A549 (cell line): ENCODE data around the gene BLMH. TPM values are rescaled to one million over a fixed set of nuclear protein-coding genes. Genes with fewer than 3 reads are reported as not detected.

Source experiments
- ATAC-seq, 2 experiments: fragments of 200-7000 bp in 1 of 2; fragments of >200 bp in 1 of 2; cut with Nextera tagmentation in 1 of 2; cut with Tn5 transposase in 1 of 2; 3 replicates each; pipeline versions ENCODE4 v1.8.0 to v1.9.1; 2018 to 2020; ENCODE audit warnings: mild to moderate bottlenecking in 1 of 2, moderate library complexity in 1 of 2
- CTCF ChIA-PET: fragments of 300-600 bp; sonication (Branson Sonifier 250); formaldehyde crosslinking; extraction: SDS; loops from one replicate; lab custom pipeline; 2021; ENCODE audit warnings: antibody characterized with exemption, inconsistent platforms; lab: Yijun Ruan, JAX
- POLR2A ChIA-PET: fragments of 350-600 bp; formaldehyde crosslinking; extraction: SDS; loops from one replicate; lab custom pipeline; 2021; ENCODE audit warnings: antibody characterized with exemption, inconsistent platforms; lab: Yijun Ruan, JAX
- DNase-seq, 2 experiments: peaks; one replicate each; pipeline versions ENCODE4 v3.0.0 to v3.0.0-alpha.2; 2011 to 2016; ENCODE audit warnings: low read depth in 1 of 2, low spot score in 1 of 2
- FAIRE-seq: peaks from 2 replicates; lab custom pipeline; 2011; peaks lifted over from hg19 to GRCh38; lab: Jason Lieb, UNC
- H3K27ac ChIP-seq, 2 experiments: fragments of >200 bp; sonication (Bioruptor Twin); formaldehyde crosslinking; 3 replicates each; pipeline ENCODE4 v1.5.1; 2016 to 2017
- H3K4me1 ChIP-seq: fragments of >200 bp; sonication (Bioruptor Twin); formaldehyde crosslinking; 3 replicates; pipeline ENCODE4 v1.6.1; 2016
- H3K4me2 ChIP-seq: fragments of >200 bp; sonication (Bioruptor Twin); formaldehyde crosslinking; 3 replicates; pipeline ENCODE4 v1.6.1; 2016
- H3K4me3 ChIP-seq: fragments of >200 bp; sonication (Bioruptor Twin); formaldehyde crosslinking; 3 replicates; pipeline ENCODE4 v1.5.1; 2016
- H3K9me3 ChIP-seq: fragments of >200 bp; sonication (Bioruptor Twin); formaldehyde crosslinking; 3 replicates; pipeline ENCODE4 v1.6.1; 2016
- CBX2 ChIP-seq: fragments of 200-600 bp; sonication (generic); IDR thresholded peaks from 2 replicates; pipeline ENCODE4 v1.6.1; 2016; ENCODE audit warnings: low read depth, mild to moderate bottlenecking, borderline replicate concordance
- CBX8 ChIP-seq: fragments of 200-600 bp; sonication (generic); IDR thresholded peaks from 2 replicates; pipeline ENCODE4 v1.6.1; 2016
- CHD4 ChIP-seq: fragments of 200-600 bp; sonication (generic); IDR thresholded peaks from 2 replicates; pipeline ENCODE4 v1.6.1; 2016; ENCODE audit warnings: antibody characterized with exemption, mild to moderate bottlenecking, borderline replicate concordance
- CTCF ChIP-seq: fragments of >200 bp; sonication (Bioruptor Twin); formaldehyde crosslinking; IDR thresholded peaks from 3 replicates; pipeline ENCODE4 v1.5.1; 2016
- E2F6 ChIP-seq: IDR thresholded peaks from 2 replicates; pipeline ENCODE4 v1.6.1; 2012; ENCODE audit warnings: low read depth, borderline replicate concordance
- EHMT2 ChIP-seq: fragments of 200-600 bp; sonication (generic); IDR thresholded peaks from 2 replicates; pipeline ENCODE4 v1.6.1; 2016; ENCODE audit warnings: antibody characterized with exemption, low read depth, mild to moderate bottlenecking, moderate library complexity
- ESRRA ChIP-seq: fragments of 150-350 bp; IDR thresholded peaks from 2 replicates; pipeline ENCODE4 v1.6.1; 2014; ENCODE audit warnings: mild to moderate bottlenecking, low read length, borderline replicate concordance
- FOSB ChIP-seq: fragments of 250-450 bp; sonication (Bioruptor Pico); IDR thresholded peaks from 2 replicates; pipeline ENCODE4 v1.5.0; 2020; ENCODE audit warnings: mild to moderate bottlenecking, moderate library complexity
- FOSL2 ChIP-seq, 2 experiments: fragments of 450-650 bp in 1 of 2; fragments of >200 bp in 1 of 2; sonication (Bioruptor Twin) in 1 of 2; formaldehyde crosslinking; IDR thresholded peaks; 2 replicates each; pipeline versions ENCODE4 v1.5.0 to v1.6.1; 2016 to 2020; ENCODE audit warnings: mild to moderate bottlenecking in 1 of 2, moderate library complexity in 1 of 2
- FOXS1 ChIP-seq: fragments of 250-450 bp; sonication (Bioruptor Pico); IDR thresholded peaks from 2 replicates; pipeline ENCODE4 v1.5.0; 2020; ENCODE audit warnings: mild to moderate bottlenecking, moderate library complexity
- GATA3 ChIP-seq: IDR thresholded peaks from 2 replicates; pipeline ENCODE4 v1.6.1; 2012; ENCODE audit warnings: borderline replicate concordance
- HDAC2 ChIP-seq: fragments of 200-600 bp; sonication (generic); IDR thresholded peaks from 2 replicates; pipeline ENCODE4 v1.6.1; 2016
- JUN ChIP-seq, 2 experiments: fragments of >200 bp; sonication (Bioruptor Twin); formaldehyde crosslinking; IDR thresholded peaks; 2 replicates in 1 of 2; 3 replicates in 1 of 2; pipeline ENCODE4 v1.6.1; 2016 to 2017
- KDM1A ChIP-seq: fragments of 200-600 bp; sonication (generic); IDR thresholded peaks from 2 replicates; pipeline ENCODE4 v1.6.1; 2016; ENCODE audit warnings: low read depth, mild to moderate bottlenecking
- KDM5A ChIP-seq: fragments of 200-600 bp; sonication (generic); IDR thresholded peaks from 2 replicates; pipeline ENCODE4 v1.6.1; 2016; ENCODE audit warnings: antibody characterized with exemption, mild to moderate bottlenecking
- MAFK ChIP-seq: fragments of 450-650 bp; IDR thresholded peaks from 2 replicates; pipeline ENCODE4 v1.6.1; 2014; ENCODE audit not compliant: partially characterized antibody
- MYC ChIP-seq: IDR thresholded peaks from 2 replicates; pipeline ENCODE4 v1.6.1; 2012; ENCODE audit warnings: mild to moderate bottlenecking, inconsistent platforms, low read length, improper control_type of control experiment, borderline replicate concordance
- NR3C1 ChIP-seq: fragments of >200 bp; sonication (Bioruptor Twin); formaldehyde crosslinking; IDR thresholded peaks from 3 replicates; pipeline ENCODE4 v1.6.1; 2017
- POLR2AphosphoS2 ChIP-seq: conservative IDR thresholded peaks from 2 replicates; pipeline ENCODE4 v1.6.1; 2012; ENCODE audit warnings: low read length, improper control_type of control experiment, inconsistent platforms
- RARB ChIP-seq: fragments of 250-450 bp; sonication (Bioruptor Pico); IDR thresholded peaks from 2 replicates; pipeline ENCODE4 v1.8.0; 2021; ENCODE audit warnings: mild to moderate bottlenecking, moderate library complexity
- REST ChIP-seq: fragments of 200-600 bp; sonication (generic); IDR thresholded peaks from 2 replicates; pipeline ENCODE4 v1.6.1; 2016; ENCODE audit warnings: antibody characterized with exemption, mild to moderate bottlenecking, moderate library complexity
- SREBF2 ChIP-seq: fragments of 450-650 bp; IDR thresholded peaks from 2 replicates; pipeline ENCODE4 v1.6.1; 2014; ENCODE audit warnings: mild to moderate bottlenecking, moderate library complexity
- USF2 ChIP-seq: fragments of 450-650 bp; IDR thresholded peaks from 2 replicates; pipeline ENCODE4 v1.6.1; 2014; ENCODE audit warnings: antibody characterized with exemption
- ZFP36 ChIP-seq: fragments of 450-650 bp; IDR thresholded peaks from 2 replicates; pipeline ENCODE4 v1.6.1; 2014; ENCODE audit warnings: borderline replicate concordance; ENCODE audit not compliant: partially characterized antibody
- WGBS: methylation state at CpG from one replicate; pipeline ENCODE4 v1.1.6; 2017; ENCODE audit errors: missing lambda C conversion rate; 5-methylcytosine and 5-hydroxymethylcytosine counted together
- polyA plus RNA-seq, 4 experiments: library from polyadenylated mRNA; depleted of rRNA in 3 of 4; stranded (reverse); fragments of >200 nt; fragmentation: RNase III in 1 of 4; extraction: RNeasy Plus Mini Kit Qiagen cat#74134 plus additional on column Dnase treatment in 1 of 4; gene quantifications; 2 replicates in 3 of 4; 3 replicates in 1 of 4; pipeline ENCODE4 v1.2.3, GENCODE V29; 2011 to 2017
- TF ChIP-seq, protein P1 (sequence below): fragments of 250-450 bp; sonication (Bioruptor Pico); IDR thresholded peaks from 2 replicates; pipeline ENCODE4 v1.5.0; 2021; ENCODE audit warnings: mild to moderate bottlenecking, moderate library complexity, borderline replicate concordance

The BLMH gene
- polyA plus RNA-seq, 2 of the 4 experiments (the other 2 are of a cell fraction), result 38.5 to 66.4 TPM

DNA sequence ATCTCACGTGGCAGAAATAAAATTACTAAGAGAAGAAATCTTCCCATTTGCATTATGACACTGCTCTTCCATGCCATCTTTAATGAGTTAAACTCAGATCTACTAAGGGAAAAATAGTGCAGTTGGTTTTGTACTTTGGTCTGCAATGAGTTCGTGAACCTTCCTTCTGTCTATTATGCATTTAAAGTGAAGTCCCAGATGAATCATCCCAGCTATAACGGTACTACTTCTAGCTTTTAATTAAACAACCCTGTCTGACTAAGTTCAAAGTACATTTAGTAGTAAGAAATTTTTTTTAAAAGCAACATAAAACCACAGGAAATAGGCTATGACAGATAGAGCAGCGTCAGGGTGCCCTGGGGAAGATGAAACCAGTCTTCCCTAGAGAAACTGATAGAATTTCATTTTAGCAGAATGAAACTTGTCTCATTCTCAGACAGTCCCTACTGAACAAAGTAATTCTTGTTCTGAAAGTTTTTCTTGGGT, 40.4 kb upstream of the BLMH start:
- ChIA-PET POLR2A (interaction anchor here (0.8 to 1.2 kb wide), 2 partner anchors 40 to 48 kb away, joined by 4 read pairs; partner anchors contain the start of gene BLMH), CTCF (interaction anchor here (0.7 to 7.2 kb wide), 3 partner anchors 8 to 80 kb away, joined by 3 to 59 read pairs (median 4); no protein-coding TSS in a partner anchor)
- H3K4me1 ChIP-seq, result peaks cover 27% of the 10 kb centered on the region; the same call in 2 of the 3 replicates
- WGBS, result 13% methylated on average over 4 of the region's 4 CpGs
- H3K27ac ChIP-seq, result peak overlapping the region; percentile 51 to 69
- DNase-seq (peak in 1 of 2 experiments; percentile 73), FAIRE-seq (peak; percentile 18), ATAC-seq (peak in 1 of 2 experiments; percentile 51; a peak in 3 of 6 replicates)
- TF ChIP-seq JUN (IDR thresholded peaks at IDR 0.05), result no peak
- TF ChIP-seq MAFK, result peak; percentile 6
- TF ChIP-seq FOSL2 (IDR thresholded peaks at IDR 0.05), result no peak; the same call in 1 of the 2 replicates
- TF ChIP-seq FOSL2 (CRISPR knock-in tag; IDR thresholded peaks at IDR 0.05), result peak; percentile 37; the same call in 1 of the 2 replicates
- TF ChIP-seq CHD4, result no peak
- TF ChIP-seq FOXS1 (CRISPR knock-in tag), result no peak
- TF ChIP-seq KDM1A, result no peak
- H3K4me3 ChIP-seq, result no peak overlapping the region
- H3K4me2 ChIP-seq, result peak overlapping the region; percentile 63
- no peaks in the 10 kb centered on the region for H3K9me3 ChIP-seq

GRCh38 chr17:30326809-30327208, 35.1 kb upstream of the BLMH start:
- Histone ChIP-seq H3K4me1 (peaks cover 23% of the 10 kb centered on the region), H3K4me3 (no peak overlapping the region), H3K9me3 (no peaks in the 10 kb centered on the region), H3K4me2 (no peak overlapping the region), H3K27ac (no peak overlapping the region)
- ChIA-PET POLR2A (no interaction called here), CTCF (interaction anchor here (0.6 to 7.2 kb wide), 8 partner anchors 8 to 222 kb away, joined by 3 to 59 read pairs (median 12); no protein-coding TSS in a partner anchor)
- 7% methylated on average over 1 of the region's 1 CpG for WGBS
- TF ChIP-seq CBX2 (no peak), MYC (no peak), GATA3 (no peak), ZFP36 (no peak)
- ATAC-seq (no peak), FAIRE-seq (no peak), DNase-seq (no peak)

GRCh38 chr17:30324723-30325122, 33.0 kb upstream of the BLMH start:
- CTCF ChIA-PET, result interaction anchor here (1.3 to 5.7 kb wide), 3 partner anchors 12 to 30 kb away, joined by 4 to 46 read pairs (median 4); no protein-coding TSS in a partner anchor
- no peak for ATAC-seq
- TF ChIP-seq RARB, result no peak
- TF ChIP-seq, protein P1, sequence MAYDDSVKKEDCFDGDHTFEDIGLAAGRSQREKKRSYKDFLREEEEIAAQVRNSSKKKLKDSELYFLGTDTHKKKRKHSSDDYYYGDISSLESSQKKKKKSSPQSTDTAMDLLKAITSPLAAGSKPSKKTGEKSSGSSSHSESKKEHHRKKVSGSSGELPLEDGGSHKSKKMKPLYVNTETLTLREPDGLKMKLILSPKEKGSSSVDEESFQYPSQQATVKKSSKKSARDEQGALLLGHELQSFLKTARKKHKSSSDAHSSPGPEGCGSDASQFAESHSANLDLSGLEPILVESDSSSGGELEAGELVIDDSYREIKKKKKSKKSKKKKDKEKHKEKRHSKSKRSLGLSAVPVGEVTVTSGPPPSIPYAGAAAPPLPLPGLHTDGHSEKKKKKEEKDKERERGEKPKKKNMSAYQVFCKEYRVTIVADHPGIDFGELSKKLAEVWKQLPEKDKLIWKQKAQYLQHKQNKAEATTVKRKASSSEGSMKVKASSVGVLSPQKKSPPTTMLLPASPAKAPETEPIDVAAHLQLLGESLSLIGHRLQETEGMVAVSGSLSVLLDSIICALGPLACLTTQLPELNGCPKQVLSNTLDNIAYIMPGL (CRISPR knock-in tag), result no peak
- TF ChIP-seq REST, result no peak
- no peak for TF ChIP-seq NR3C1
- no peak for TF ChIP-seq HDAC2
- TF ChIP-seq ESRRA, result no peak
- TF ChIP-seq CBX8, result no peak
- TF ChIP-seq CTCF, result no peak
- no peak for TF ChIP-seq CBX2
- TF ChIP-seq EHMT2, result no peak
- TF ChIP-seq USF2, result no peak
- no peak for TF ChIP-seq POLR2AphosphoS2
- no peak for TF ChIP-seq KDM5A
- no peak for TF ChIP-seq FOSB (CRISPR knock-in tag)
- no peak for TF ChIP-seq E2F6
- no peak for TF ChIP-seq SREBF2

More at GRCh38 chr17:30324723-30325122, 33.0 kb upstream of the BLMH start:
- no peak for FAIRE-seq
- WGBS, result 59% methylated on average over 7 of the region's 7 CpGs
- H3K9me3 ChIP-seq, result no peaks in the 10 kb centered on the region
- H3K27ac ChIP-seq, result peak overlapping the region in 1 of 2 experiments; percentile 48; a peak in 2 of 6 replicates
- no peak overlapping the region for H3K4me3 ChIP-seq
- POLR2A ChIA-PET, result no interaction called here
- DNase-seq, result no peak
- no peak overlapping the region; the same call in 2 of the 3 replicates for H3K4me2 ChIP-seq
- H3K4me1 ChIP-seq, result peaks cover 30% of the 10 kb centered on the region
